ENCODE data around the gene ATP5PO. TPM values are rescaled to one million over a fixed set of nuclear protein-coding genes. Genes with fewer than 3 reads are reported as not detected.
"Not testable (repeated sequence)": the region's sequence is repeated elsewhere in the genome, so short reads cannot be mapped to it uniquely, and the experiment has no call there.

ATP5PO gene
- total RNA-seq, 1 donor from 2014 or later: 272 TPM

DNA sequence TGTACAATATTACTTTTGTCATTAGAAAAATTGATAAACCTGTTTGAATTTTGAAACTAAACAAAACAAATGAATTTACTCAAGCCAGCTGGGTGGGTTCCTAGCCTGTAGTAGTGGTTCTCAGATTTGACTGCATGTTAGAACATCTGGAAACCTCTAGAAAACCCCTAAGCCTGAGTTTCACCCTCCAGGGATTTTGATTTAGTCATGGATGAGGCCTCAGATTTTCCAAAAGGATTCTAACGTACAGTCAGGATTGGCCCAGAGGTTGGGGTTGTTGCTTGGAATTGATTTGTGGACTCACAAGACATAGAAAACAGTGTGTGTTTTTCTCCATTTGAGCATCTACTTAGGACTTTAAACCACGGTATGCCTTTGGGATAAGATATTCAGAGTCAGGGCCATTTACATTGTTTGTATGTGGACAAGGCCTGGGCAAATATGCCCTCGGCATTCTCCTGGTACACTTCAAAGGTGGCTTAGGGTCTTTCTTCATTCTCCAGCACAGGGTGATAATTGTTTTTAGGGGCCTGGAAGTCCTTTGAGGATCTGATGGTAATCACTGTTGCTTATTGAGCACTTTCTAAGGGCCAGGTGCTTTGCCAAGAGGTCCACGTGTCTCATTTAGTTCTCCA lies 42.6 kb downstream of the ATP5PO start:
- no peak for DNase-seq (ENCODE audit: low read depth)

DNA sequence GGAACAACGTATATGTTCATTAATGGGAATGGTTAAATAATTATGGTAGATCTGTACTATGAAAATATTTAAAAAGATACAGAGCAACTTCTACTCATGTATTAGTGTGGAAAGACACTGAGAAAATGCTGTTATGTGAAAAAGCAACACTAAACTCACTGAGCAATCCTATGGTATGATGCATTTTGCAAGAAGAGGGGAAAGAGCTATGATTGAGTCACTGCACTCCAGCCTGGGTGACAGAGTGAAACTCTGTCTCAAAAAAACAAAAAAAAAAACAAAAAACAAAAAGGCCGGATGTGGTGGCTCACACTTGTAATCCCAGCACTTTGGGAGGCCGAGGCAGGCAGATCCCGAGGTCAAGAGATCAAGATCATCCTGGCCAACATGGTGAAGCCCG lies 44.4 kb downstream of the ATP5PO start:
- DNase-seq (ENCODE audit: low read depth): no peak

DNA sequence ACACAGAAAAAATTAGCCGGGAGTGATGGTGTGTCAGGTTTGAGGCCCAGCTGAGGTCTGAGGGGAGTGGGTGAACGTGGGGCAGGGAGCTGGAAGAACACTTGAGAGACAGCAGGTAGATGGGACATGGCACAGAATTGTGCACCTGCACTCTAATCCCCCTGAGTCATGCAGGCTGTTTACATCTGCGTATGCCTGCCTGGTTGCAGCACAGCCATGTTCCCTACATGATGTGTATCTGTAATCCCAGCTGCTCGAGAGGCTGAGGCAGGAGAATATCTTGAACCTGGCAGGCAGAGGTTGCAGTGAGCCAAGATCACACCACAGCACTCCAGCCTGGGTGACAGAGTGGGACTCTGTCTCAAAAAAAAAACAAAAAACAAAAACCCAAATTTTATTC lies 44.8 kb downstream of the ATP5PO start:
- no peak for DNase-seq (ENCODE audit: low read depth)

DNA sequence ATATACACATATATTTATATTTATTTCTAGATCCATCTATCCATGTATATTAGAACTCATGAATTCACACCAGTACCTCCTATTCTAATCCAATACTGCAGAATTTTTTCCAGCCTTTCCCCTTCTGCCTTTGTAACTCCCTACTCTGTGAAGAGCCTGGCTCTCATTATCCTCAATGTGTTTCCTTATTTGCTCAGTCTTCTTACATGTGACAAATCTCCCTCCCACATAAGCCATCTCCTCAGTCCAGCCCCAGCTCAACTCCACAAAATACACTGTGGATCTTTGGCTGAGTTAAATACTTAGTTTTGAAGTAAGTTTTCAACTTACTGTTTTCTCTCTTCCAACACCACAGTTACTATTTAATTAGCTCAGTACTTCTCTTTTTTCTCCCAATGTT lies 45.7 kb downstream of the ATP5PO start:
- DNase-seq (ENCODE audit: low read depth): no peak

DNA sequence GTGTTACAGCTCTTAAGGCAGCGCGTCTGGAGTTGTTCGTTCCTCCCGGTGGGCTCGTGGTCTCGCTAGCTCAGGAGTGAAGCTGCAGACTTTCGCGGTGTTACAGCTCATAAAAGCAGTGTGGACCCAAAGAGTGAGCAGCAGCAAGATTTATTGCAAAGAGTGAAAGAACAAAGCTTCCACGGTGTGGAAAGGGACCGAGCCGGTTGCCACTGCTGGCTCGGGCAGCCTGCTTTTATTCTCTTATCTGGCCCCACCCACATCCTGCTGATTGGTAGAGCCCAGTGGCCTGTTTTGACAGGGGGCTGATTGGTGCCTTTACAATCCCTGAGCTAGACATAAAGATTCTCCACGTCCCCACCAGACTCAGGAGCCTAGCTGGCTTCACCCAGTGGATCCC lies 47.7 kb downstream of the ATP5PO start:
- DNase-seq (ENCODE audit: low read depth): not testable (repeated sequence)

DNA sequence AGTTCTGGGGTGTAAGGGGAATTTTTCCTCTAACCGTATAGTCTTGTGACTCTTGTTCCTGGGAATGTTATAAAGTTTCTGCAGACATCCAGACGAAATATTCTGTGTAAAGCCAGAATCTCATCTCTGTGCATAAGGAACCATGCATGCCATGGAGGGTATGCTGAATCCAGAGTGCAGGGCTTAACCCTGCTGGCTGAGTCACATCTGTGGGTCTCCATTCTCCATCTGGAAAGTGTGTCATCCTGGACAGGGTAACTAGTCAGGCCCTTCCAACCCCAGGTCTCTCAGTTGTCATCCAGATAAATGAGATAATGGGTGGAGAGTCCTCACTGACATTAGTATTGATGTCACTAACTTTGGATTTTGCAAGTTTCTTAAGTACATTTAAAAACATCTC lies 48.8 kb downstream of the ATP5PO start:
- no peak for DNase-seq (ENCODE audit: low read depth)

DNA sequence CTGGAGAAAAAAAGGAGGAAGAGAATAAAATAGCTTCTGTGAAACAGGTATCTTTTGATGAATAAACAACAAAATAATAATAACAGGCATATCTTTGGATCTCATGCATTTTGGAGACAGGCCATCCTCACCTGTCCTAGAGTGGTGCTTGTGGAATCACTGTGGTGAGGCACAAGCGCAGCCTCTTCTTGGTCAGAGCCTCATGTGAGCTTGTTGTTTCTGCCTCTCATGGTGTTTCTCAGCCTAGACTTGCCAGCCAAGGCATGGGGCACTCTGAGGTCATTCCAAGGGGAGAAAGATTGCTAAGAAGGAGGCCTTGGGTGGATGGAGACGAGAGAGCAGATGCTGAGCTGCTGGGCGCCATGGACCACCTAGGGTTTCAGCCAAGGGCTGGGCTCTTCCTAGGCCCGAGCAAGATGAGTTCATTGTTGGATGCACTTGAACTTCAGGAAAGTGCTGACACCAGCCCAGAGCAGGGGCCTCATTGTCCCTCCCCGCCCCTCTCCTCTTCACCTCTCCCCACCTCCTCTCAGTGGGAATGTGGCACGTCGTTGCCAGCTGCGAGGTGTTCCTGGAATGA lies 49.5 kb downstream of the ATP5PO start:
- DNase-seq (ENCODE audit: low read depth): no peak

DNA sequence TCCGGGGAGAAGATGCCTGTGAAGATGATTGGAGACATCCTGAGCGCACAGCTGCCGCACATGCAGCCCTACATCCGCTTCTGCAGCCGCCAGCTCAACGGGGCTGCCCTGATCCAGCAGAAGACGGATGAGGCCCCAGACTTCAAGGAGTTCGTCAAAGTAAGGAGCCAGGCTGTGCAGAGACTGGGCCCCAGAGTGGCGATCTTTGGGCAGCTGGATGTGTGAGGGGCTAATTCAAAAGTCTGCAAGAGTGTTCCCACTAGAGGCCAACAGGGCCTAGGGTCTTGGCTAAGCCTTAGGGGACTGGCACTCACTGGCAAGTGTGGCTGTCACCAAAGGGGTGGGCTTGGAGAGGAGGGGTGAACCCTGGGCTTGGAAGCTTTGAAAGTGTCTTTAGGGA lies 50.4 kb downstream of the ATP5PO start:
- DNase-seq (ENCODE audit: low read depth): no peak

DNA sequence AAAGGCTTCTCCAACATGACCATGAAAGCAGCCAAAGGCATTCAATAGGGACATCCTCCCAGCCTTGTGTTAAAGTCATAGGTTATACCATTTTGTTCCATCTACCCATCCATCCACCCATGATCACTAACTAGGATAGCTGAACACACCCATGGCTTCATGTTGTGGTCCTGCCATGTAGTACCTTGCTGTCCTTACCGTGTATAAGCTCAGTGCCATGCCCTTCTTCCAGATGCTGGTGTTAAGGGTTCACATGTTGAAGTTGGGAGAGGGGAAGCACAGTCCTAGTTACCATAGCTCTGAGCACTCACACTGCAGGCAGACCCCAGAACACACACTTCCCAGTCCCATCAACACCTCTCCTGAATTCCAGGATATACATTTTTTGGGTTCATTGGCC lies 51.5 kb downstream of the ATP5PO start:
- no peak for DNase-seq (ENCODE audit: low read depth)

DNA sequence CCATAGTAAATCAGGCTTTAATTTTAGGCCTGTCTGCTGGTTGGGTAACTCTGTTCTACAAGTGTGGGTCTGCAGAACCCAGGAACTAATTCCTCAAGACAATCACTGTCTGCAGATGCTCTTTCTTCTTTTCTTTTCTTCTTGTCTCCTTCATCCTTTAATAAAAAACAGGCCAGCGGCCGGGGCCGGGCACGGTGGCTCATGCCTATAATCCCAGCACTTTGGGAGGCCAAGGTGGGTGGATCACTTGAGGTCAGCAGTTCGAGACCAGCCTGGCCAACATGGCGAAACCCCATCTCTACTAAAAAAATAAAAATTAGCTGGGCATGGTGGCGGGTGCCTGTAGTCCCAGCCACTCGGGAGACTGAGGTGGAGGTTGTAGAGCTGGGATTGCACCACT lies 52.4 kb downstream of the ATP5PO start:
- DNase-seq (ENCODE audit: low read depth): not testable (repeated sequence)

DNA sequence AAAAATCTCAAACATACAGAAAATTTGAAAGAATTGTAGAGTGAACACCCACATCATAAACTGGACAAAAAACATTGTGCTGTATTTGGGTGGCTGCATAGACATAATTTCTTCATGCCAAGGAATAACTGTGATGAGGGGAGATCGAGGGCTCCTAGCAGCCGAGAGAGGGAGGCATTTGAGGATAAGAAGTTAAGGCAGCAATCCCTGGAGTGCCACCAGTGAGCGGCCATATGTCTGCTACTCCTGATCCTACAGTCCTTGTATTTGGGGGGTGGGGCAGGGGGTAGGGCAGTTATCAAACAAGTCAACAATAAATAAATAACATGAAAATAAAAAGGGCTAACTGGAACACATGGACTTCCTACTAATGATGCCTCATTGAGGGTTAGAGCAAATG lies 54.5 kb downstream of the ATP5PO start:
- no peak for DNase-seq (ENCODE audit: low read depth)

DNA sequence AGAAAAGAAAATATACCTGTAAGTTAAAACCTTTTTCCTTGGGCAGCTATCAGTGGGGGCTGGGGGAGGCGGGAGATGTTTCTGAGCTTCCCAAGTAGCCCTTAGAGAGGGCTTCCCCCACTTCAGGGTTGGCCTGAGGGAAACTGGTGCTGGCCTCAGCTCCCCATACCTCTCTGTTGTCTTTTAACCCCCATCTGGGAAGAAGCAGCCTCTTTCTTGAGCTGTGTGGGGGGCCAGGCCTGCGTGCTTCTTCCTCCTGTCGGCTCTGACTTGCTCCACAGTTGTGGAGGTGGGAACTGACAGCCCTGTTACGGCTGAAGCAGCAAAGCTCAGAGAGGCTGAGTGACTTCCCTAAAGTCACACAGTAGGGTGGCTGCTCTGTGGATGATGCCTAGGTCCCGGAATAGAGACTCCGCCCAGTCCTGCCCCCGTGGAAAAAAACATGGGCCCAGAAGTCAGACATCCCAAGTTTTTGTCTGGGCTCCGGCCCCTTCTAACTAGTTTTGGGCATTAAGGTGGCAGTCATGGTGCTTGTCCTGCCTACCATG lies 55.2 kb downstream of the ATP5PO start:
- DNase-seq (ENCODE audit: low read depth): no peak

DNA sequence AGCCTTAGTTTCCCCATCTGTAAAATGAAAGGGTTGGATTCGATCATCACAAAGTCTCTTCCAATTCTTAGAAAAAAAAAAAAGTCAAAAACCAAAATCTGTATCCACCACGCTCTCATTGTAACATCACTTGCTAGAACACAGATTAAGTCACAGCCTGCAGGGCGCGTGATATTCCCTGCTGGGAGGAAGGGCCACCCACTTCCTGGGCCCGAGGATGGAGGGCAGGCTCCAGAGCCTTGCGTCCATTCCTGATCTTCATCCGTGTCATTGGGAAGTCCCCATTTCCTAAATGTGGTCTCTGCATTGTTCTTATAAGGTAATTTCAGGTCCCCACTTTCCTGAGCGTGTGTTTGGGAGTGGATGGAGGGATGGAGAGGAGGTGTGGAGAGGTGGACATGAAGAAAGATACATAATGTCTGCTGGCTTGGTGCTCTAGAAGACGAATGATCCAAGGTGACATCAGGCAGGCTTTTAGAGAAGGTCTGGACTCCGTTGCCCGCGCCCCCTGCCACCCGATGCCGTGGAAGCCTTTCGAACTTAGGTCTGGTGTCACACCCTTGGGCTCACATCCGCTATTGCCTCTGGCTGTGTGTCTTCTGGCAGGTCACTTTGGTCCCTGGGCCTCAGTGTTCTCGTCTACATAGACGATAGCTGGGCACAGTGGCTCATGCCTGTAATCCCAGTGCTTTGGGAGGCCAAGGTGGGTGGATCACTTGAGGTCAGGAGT lies 56.1 kb downstream of the ATP5PO start:
- DNase-seq (ENCODE audit: low read depth): no peak

DNA sequence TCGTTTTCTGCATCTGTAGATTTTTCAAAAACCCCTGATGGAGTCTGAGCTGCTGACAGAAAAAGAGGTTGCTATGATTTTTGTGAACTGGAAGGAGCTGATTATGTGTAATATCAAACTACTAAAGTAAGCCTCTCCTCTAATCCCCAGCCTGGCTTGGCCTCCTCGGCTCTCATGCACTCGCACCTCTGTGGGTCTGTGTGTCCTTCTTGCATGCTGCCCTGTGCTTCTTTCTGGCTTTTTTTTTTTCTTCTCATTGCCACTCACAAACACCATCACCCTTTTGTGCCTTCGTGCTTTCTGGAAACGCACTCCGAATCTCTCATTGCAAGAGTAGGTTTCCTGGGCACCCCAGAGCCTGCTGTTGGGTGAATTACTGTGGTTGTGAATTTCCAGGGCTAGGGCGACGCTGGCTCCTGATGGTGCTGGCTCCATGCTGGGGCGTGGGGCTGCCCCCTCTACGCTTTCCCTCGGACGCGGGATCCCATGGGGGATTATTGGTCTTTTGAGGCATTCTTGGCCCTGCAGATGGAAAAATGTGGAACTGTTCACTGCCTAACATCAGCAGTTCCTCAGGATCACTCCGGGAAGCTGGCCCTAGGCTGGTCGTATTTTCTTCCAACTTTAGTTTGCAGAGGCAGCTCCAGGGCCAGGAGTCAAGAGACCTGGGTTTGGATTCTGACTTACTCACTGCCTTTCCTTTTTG lies 56.8 kb downstream of the ATP5PO start:
- DNase-seq (ENCODE audit: low read depth): no peak

DNA sequence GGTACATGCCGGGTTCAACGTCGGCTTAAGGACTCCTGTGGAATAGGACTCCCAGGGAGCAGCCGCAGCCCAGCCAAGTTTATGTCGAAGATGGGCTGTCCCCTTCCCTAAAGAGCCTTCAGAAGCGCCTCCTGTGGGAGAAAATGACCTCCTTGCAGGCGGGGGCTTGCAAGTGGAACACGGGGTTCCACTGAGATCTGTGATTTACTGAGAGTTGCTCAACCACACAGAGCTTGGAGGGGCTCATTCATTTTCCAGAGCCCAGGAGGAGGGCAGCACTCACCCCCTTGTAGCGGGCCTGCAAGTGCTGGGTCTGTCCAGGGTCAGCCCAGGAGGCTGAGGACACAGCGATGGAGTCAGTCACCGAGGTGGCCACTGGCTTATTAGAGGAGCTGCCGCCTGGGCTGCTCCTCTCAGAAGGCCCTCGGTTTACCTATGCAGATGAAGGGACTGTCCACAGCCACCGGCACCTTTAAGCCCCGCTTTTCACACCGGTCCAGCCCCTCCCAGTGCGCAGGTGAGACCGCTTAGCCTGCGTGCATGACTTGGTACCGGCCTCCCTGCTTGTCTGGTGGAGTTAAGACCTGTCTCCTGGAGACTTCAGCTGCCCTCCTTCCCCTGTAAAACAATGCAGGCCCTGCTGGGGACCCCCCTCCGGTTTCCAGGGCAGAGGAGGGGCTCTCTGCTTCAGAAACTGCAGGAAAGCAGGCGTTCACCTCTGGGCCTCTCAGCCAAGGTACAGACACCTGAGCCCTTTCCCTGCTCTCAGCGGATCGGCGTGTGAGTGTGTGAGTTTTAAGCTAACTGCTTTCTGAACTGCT lies 57.5 kb downstream of the ATP5PO start:
- DNase-seq (ENCODE audit: low read depth): no peak

DNA sequence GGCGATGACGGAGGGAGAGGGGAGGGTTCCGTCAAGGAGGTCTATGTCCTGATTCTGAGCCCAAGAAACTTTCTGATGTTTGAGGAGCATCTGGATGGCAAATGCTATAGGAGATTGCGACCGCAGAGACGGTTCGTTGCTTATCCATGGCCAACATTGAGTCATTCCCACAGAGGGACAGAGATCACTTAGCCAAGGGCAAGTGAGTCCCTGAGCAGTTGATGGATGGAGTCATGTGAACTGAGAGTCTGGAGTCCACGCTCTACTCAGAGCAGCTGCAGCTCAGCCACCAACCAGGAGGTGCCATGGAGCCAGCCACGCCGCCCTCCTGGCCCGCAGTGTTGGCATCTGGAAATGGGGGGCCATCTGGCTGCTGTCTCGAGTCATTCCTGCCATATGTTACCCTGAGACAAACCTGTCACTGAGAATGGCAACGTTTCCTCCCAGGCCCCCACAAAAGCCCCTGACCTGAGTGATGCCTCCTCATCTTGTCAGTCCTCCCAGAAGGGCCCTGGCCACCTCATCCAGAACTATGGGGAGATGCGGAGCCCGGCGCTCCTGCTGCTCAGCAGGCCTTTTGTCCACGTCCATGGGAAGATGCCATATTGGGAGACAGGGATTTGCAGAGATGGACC lies 58.6 kb downstream of the ATP5PO start:
- peak; percentile 60 for DNase-seq (ENCODE audit: low read depth)

DNA sequence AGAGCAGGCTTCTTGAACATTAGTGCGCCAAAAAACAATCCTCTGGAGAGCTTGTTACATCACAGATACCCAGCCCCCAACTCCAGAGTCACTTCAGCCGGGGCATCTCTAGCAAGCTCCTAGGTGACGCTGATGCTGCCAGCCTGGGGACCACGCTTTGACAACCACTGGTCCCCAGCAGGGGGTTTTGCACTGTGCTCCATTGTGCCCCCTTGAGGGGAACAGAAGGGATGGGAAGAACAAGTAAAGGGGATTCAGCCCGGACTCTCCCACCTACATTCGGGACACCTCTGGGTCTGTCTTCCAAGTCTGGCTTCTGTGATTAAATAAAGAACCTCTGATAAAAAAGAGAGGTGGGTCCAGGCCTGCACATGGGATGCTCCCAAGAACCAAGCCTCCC lies 60.4 kb downstream of the ATP5PO start:
- no peak for DNase-seq (ENCODE audit: low read depth)

DNA sequence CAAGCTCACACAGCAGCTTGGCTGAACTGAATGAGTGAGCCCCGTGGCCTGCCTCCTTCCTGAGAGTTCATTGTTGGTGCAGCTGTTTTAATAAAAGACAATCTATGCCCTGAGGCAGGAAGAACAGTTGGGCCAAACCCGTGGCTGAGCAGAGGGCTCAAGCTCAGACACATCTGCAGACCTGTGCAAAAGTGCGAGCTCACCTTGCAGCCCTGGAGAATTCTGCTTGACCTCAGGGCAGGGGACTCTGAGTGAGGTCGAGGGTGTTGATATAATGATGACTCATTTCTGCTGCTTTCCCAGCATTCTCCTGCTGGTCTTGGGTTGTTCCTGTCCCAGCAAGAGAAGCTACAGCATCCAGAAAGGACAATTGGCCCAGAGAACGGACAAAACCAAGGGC lies 61.0 kb downstream of the ATP5PO start:
- peak; percentile 43 for DNase-seq (ENCODE audit: low read depth)

Measured in myocyte (in vitro differentiated cells).